IMR-90 (cell line): ENCODE measurements around the gene TASP1. TPM values are rescaled to one million over a fixed set of nuclear protein-coding genes. Genes with fewer than 3 reads are reported as not detected.
"Not testable (repeated sequence)": the region's sequence is repeated elsewhere in the genome, so short reads cannot be mapped to it uniquely, and the experiment has no call there.

Source experiments
- ATAC-seq: fragments of 200-7000 bp; cut with Tn5 transposase; 2 replicates; pipeline ENCODE4 v1.9.1; 2020; ENCODE audit warnings: low read depth, mild to moderate bottlenecking, moderate library complexity
- BruUV-seq: library from RNA; stranded (reverse); fragments of 400-500 nt; replicated peaks from 2 replicates; lab custom pipeline; 2021; lab: Mats Ljungman, UMichigan
- CTCF ChIA-PET: fragments of 300-600 bp; formaldehyde crosslinking; extraction: SDS; loops from one replicate; lab custom pipeline; 2021; ENCODE audit warnings: antibody characterized with exemption; lab: Yijun Ruan, JAX
- POLR2A ChIA-PET: fragments of 300-600 bp; sonication (Branson Sonifier 250); formaldehyde crosslinking; loops from one replicate; lab custom pipeline; 2022; ENCODE audit warnings: antibody characterized with exemption; ENCODE audit not compliant: unreplicated experiment; lab: Charles Lee
- DNase-seq: peaks from one replicate; pipeline ENCODE4 v3.0.0; 2013
- H2AFZ ChIP-seq: replicated peaks from 2 replicates; pipeline ENCODE3; 2013; ENCODE audit warnings: low read length, mild to moderate bottlenecking; ENCODE audit not compliant: poor library complexity
- H2AK5ac ChIP-seq: 2 replicates; pipeline ENCODE4 v1.6.1; 2013; ENCODE audit warnings: low read depth, low read length, inconsistent platforms
- H2AK9ac ChIP-seq: replicated peaks from 2 replicates; pipeline ENCODE3; 2013; ENCODE audit warnings: mild to moderate bottlenecking, low read depth, low read length, moderate library complexity; ENCODE audit not compliant: poor library complexity
- H2BK120ac ChIP-seq: 2 replicates; pipeline ENCODE4 v1.6.1; 2013; ENCODE audit warnings: low read depth, low read length, inconsistent platforms
- H2BK15ac ChIP-seq: 3 replicates; pipeline ENCODE4 v1.6.1; 2013; ENCODE audit warnings: low read depth, low read length, inconsistent platforms
- H2BK20ac ChIP-seq: 2 replicates; pipeline ENCODE4 v1.6.1; 2013; ENCODE audit warnings: low read depth, mild to moderate bottlenecking, inconsistent platforms, low read length, moderate library complexity
- H2BK5ac ChIP-seq: 2 replicates; pipeline ENCODE4 v1.6.1; 2013; ENCODE audit warnings: mild to moderate bottlenecking, low read depth, low read length, inconsistent platforms; ENCODE audit not compliant: poor library complexity, severe bottlenecking
- H3K14ac ChIP-seq: replicated peaks from 2 replicates; pipeline ENCODE4 v1.6.1; 2013; ENCODE audit warnings: low read depth, low read length, inconsistent platforms
- H3K18ac ChIP-seq: 2 replicates; pipeline ENCODE4 v1.6.1; 2013; ENCODE audit warnings: low read depth, low read length, control low read depth
- H3K23ac ChIP-seq: 2 replicates; pipeline ENCODE4 v1.6.1; 2013; ENCODE audit warnings: low read depth, low read length, inconsistent platforms
- H3K27ac ChIP-seq: 2 replicates; pipeline ENCODE4 v1.5.1; 2013; ENCODE audit warnings: mild to moderate bottlenecking, control low read depth, low read length; ENCODE audit not compliant: insufficient read depth
- H3K27me3 ChIP-seq: 2 replicates; pipeline ENCODE4 v1.6.1; 2013; ENCODE audit warnings: low read length; ENCODE audit not compliant: control insufficient read depth, insufficient read depth
- H3K36me3 ChIP-seq: 2 replicates; pipeline ENCODE4 v1.6.1; 2013; ENCODE audit warnings: low read length, mixed read lengths; ENCODE audit not compliant: control insufficient read depth, insufficient read depth
- H3K4ac ChIP-seq: 2 replicates; pipeline ENCODE4 v1.6.1; 2013; ENCODE audit warnings: low read depth, low read length, inconsistent platforms
- H3K4me1 ChIP-seq: 2 replicates; pipeline ENCODE4 v1.6.1; 2013; ENCODE audit warnings: low read length, mixed read lengths; ENCODE audit not compliant: control insufficient read depth, insufficient read depth
- H3K4me2 ChIP-seq: 2 replicates; pipeline ENCODE4 v1.6.1; 2013; ENCODE audit warnings: low read depth, mild to moderate bottlenecking, control low read depth, low read length, moderate library complexity
- H3K4me3 ChIP-seq: 2 replicates; pipeline ENCODE4 v1.5.1; 2013; ENCODE audit warnings: low read depth, mild to moderate bottlenecking, control low read depth, low read length, moderate library complexity; ENCODE audit not compliant: insufficient read depth
- H3K56ac ChIP-seq: 2 replicates; pipeline ENCODE4 v1.6.1; 2013; ENCODE audit warnings: low read length, inconsistent platforms; ENCODE audit not compliant: insufficient read depth; ENCODE audit errors: extremely low read depth
- H3K79me1 ChIP-seq, 2 experiments: 2 replicates each; pipeline ENCODE4 v1.6.1; 2013; ENCODE audit warnings: low read length in 2 of 2, inconsistent platforms in 1 of 2, low read depth in 1 of 2
- H3K9ac ChIP-seq: 2 replicates; pipeline ENCODE4 v1.6.1; 2013; ENCODE audit warnings: low read depth, low read length, control low read depth
- H3K9me1 ChIP-seq: 2 replicates; pipeline ENCODE4 v1.6.1; 2013; ENCODE audit warnings: low read length, inconsistent platforms; ENCODE audit not compliant: insufficient read depth
- H3K9me3 ChIP-seq: 2 replicates; pipeline ENCODE4 v1.6.1; 2013; ENCODE audit warnings: low read length; ENCODE audit not compliant: control insufficient read depth, insufficient read depth
- H4K20me1 ChIP-seq: 2 replicates; pipeline ENCODE4 v1.6.1; 2013; ENCODE audit warnings: low read length, inconsistent platforms; ENCODE audit not compliant: insufficient read depth
- H4K5ac ChIP-seq: 2 replicates; pipeline ENCODE4 v1.6.1; 2013; ENCODE audit warnings: mild to moderate bottlenecking, low read depth, low read length, control low read depth
- H4K8ac ChIP-seq, 2 experiments: 2 replicates each; pipeline ENCODE4 v1.6.1; 2013; ENCODE audit warnings: low read depth in 2 of 2, low read length in 2 of 2, control low read depth in 1 of 2, inconsistent platforms in 1 of 2
- H4K91ac ChIP-seq: 2 replicates; pipeline ENCODE4 v1.6.1; 2013; ENCODE audit warnings: low read depth, low read length, inconsistent platforms; ENCODE audit not compliant: insufficient read depth
- WGBS, 2 experiments: methylation state at CpG; one replicate each; pipeline versions ENCODE4 v1.1.5 to v1.1.7; 2013; ENCODE audit warnings: missing lambda C conversion rate in 2 of 2; ENCODE audit not compliant: insufficient read length in 1 of 2; ENCODE audit errors: extremely low coverage in 2 of 2; 5-methylcytosine and 5-hydroxymethylcytosine counted together
- dilution Hi-C: fragments of 300-500 bp; cut with HindIII; formaldehyde crosslinking; loops from one replicate; pipeline ENCODE4 v1.14.3; 2018; ENCODE audit warnings: low sequenced_read_pairs; ENCODE audit not compliant: unreplicated experiment
- in situ Hi-C: fragments of 300-500 bp; cut with MboI; formaldehyde crosslinking; loops from 3 replicates; pipeline ENCODE4 v1.14.3; 2019; ENCODE audit warnings: low sequenced_read_pairs, inconsistent platforms, mixed read lengths
- intact Hi-C: fragments of 100-400 bp; cut with micrococcal nuclease; formaldehyde crosslinking; loops from 2 replicates; pipeline ENCODE4 v1.10.0; 2022
- polyA plus RNA-seq, 3 experiments: library from polyadenylated mRNA; depleted of rRNA; stranded (reverse); fragments of >200 nt; gene quantifications; 2 replicates each; pipeline ENCODE4 v1.2.3, GENCODE V29; 2012; ENCODE audit warnings: low replicate concordance in 1 of 3
- total RNA-seq: library from RNA; depleted of rRNA; stranded (reverse); fragments of >200 nt; gene quantifications from 2 replicates; pipeline ENCODE4 v1.2.3, GENCODE V29; 2012

Gene TASP1
- total and polyA plus RNA-seq, 2 of the 4 experiments (the other 2 are of a cell fraction) = 3.9 to 7.9 TPM

DNA sequence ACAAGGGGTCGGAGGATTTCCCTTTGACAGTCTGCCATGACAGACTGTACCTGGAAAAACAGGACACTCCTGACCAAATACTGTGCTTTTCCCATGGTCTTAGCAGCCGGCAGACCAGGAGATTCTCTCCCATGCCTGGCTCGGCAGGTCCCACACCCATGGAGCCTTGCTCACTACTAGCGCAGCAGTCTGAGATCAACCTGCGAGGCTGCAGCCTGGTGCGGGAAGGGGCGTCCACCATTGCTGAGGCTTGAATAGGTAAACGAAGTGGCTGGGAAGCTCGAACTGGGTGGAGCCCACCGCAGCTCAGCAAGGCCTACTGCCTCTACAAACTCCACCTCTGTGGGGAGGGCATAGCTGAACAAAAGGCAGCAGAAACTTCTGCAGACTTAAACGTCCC, 45.3 kb downstream of the TASP1 start:
- H3K27ac ChIP-seq, H3K27me3 ChIP-seq, in situ Hi-C loops, H3K4ac ChIP-seq, H4K5ac ChIP-seq, H2AFZ ChIP-seq, H3K56ac ChIP-seq, H3K79me1 ChIP-seq, dilution Hi-C loops, H3K4me1 ChIP-seq, H3K9ac ChIP-seq, H2AK9ac ChIP-seq, H3K4me2 ChIP-seq, H3K18ac ChIP-seq, ATAC-seq, H3K23ac ChIP-seq, H2BK5ac ChIP-seq, H4K20me1 ChIP-seq, POLR2A ChIA-PET, H3K9me3 ChIP-seq, H2BK20ac ChIP-seq, H3K4me3 ChIP-seq, CTCF ChIA-PET, intact Hi-C loops, BruUV-seq, H4K91ac ChIP-seq, DNase-seq, H2BK120ac ChIP-seq, H2BK15ac ChIP-seq, H2AK5ac ChIP-seq, H4K8ac ChIP-seq, H3K36me3 ChIP-seq, H3K9me1 ChIP-seq, H3K14ac ChIP-seq: not testable (repeated sequence)
- WGBS, 2 experiments = 100% methylated on average over 2 of the region's 11 CpGs; no CpG with 5 or more reads in 1 of the 2 experiments
